OCI-LY3 (cell line): ENCODE results near the gene MRNIP.

Experiments
- H2AFZ ChIP-seq: fragments of 200-600, 300-600 bp; shearing (Covaris generic); 2 replicates; pipeline ENCODE4 v1.6.0; 2014; ENCODE audit warnings: antibody characterized with exemption, low read depth, low read length
- H3K27ac ChIP-seq: fragments of 200-600, 300-600 bp; sonication (generic); 2 replicates; pipeline ENCODE4 v1.5.1; 2014; ENCODE audit warnings: mild to moderate bottlenecking, low read length, moderate library complexity, mixed read lengths
- H3K27me3 ChIP-seq: fragments of 200-600, 300-600 bp; sonication (generic); 2 replicates; pipeline ENCODE4 v1.6.1; 2014; ENCODE audit warnings: low read depth, low read length, mixed read lengths
- H3K36me3 ChIP-seq: fragments of 200-600, 300-600 bp; sonication (generic); replicated peaks from 2 replicates; pipeline ENCODE3; 2014; ENCODE audit warnings: low read depth, low read length, mixed read lengths
- H3K4me1 ChIP-seq: fragments of 300-600, 200-600 bp; sonication (generic); 2 replicates; pipeline ENCODE4 v1.6.1; 2014; ENCODE audit warnings: low read length, mixed read lengths
- H3K4me2 ChIP-seq: fragments of 200-600, 300-600 bp; sonication (generic); 2 replicates; pipeline ENCODE4 v1.6.1; 2014; ENCODE audit warnings: low read length, mixed read lengths
- H3K4me3 ChIP-seq: fragments of 300-600, 200-600 bp; sonication (generic); 2 replicates; pipeline ENCODE4 v1.5.1; 2014; ENCODE audit warnings: antibody characterized with exemption, mild to moderate bottlenecking, low read length, moderate library complexity
- H3K79me2 ChIP-seq: fragments of 300-600, 200-600 bp; shearing (Covaris generic); 2 replicates; pipeline ENCODE4 v1.6.1; 2014; ENCODE audit warnings: mild to moderate bottlenecking, low read length, mixed read lengths
- H3K9ac ChIP-seq: fragments of 300-600, 200-600 bp; shearing (Covaris generic); 2 replicates; pipeline ENCODE4 v1.6.0; 2014; ENCODE audit warnings: mild to moderate bottlenecking, low read length, moderate library complexity
- H3K9me3 ChIP-seq: fragments of 200-600, 300-600 bp; shearing (Covaris generic); 2 replicates; pipeline ENCODE4 v1.6.1; 2014; ENCODE audit warnings: low read length, mixed read lengths; ENCODE audit not compliant: insufficient read depth
- H4K20me1 ChIP-seq: fragments of 200-600, 300-600 bp; sonication (generic); 2 replicates; pipeline ENCODE4 v1.6.1; 2016; ENCODE audit warnings: low read length, mixed read lengths; ENCODE audit not compliant: insufficient read depth
- EZH2phosphoT487 ChIP-seq: fragments of 200-600 bp; shearing (Covaris generic); IDR thresholded peaks from 2 replicates; pipeline ENCODE4 v1.6.1; 2018; ENCODE audit warnings: antibody characterized with exemption, mixed run types, low read depth
- TF ChIP-seq, protein P1 (sequence below): fragments of 200-600, 300-600 bp; sonication (generic); IDR thresholded peaks from 2 replicates; pipeline ENCODE4 v1.5.1; 2014; ENCODE audit warnings: antibody characterized with exemption, low read length, low read depth

The MRNIP gene

GRCh38 chr5:179827680-179828079 lies 30.9 kb downstream of the MRNIP start:
- Histone ChIP-seq H3K4me2 (no peak overlapping the region), H3K9me3 (no peaks in the 10 kb centered on the region), H3K79me2 (peaks cover 54% of the 10 kb centered on the region), H3K27ac (no peak overlapping the region), H3K4me3 (no peak overlapping the region), H3K27me3 (no peaks in the 10 kb centered on the region), H3K4me1 (no peaks in the 10 kb centered on the region), H4K20me1 (peaks cover 47% of the 10 kb centered on the region), H3K36me3 (peaks cover 80% of the 10 kb centered on the region), H3K9ac (no peak overlapping the region), H2AFZ (no peak overlapping the region)
- TF ChIP-seq, protein P1, sequence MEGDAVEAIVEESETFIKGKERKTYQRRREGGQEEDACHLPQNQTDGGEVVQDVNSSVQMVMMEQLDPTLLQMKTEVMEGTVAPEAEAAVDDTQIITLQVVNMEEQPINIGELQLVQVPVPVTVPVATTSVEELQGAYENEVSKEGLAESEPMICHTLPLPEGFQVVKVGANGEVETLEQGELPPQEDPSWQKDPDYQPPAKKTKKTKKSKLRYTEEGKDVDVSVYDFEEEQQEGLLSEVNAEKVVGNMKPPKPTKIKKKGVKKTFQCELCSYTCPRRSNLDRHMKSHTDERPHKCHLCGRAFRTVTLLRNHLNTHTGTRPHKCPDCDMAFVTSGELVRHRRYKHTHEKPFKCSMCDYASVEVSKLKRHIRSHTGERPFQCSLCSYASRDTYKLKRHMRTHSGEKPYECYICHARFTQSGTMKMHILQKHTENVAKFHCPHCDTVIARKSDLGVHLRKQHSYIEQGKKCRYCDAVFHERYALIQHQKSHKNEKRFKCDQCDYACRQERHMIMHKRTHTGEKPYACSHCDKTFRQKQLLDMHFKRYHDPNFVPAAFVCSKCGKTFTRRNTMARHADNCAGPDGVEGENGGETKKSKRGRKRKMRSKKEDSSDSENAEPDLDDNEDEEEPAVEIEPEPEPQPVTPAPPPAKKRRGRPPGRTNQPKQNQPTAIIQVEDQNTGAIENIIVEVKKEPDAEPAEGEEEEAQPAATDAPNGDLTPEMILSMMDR = no peak
- no peak for TF ChIP-seq EZH2phosphoT487

GRCh38 chr5:179825655-179826182 lies 32.9 kb downstream of the MRNIP start:
- Histone ChIP-seq H3K79me2 (peaks cover 67% of the 10 kb centered on the region), H3K36me3 (peaks cover 76% of the 10 kb centered on the region)

DNA sequence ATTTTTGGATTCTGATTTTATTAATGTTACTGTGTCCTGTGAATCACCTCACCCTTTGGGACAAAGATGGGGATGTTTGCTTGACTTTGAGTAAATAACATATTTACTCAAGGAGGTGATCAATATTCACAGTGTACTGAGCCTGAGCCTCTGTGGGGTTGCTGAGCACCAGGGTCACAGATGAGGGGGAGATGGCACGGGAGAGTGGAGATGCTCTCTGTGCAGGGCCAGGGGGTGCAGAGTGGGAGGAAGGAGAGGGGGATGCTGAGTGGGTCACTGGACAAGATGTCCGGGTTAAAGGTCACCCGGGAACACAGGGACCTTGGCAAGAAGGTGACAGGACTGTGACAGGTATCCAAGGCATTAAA lies 33.9 kb downstream of the MRNIP start:
- H3K4me1 ChIP-seq = peaks cover 17% of the 10 kb centered on the region
- no peaks in the 10 kb centered on the region for H3K9me3 ChIP-seq
- TF ChIP-seq, protein P1 = no peak
- TF ChIP-seq EZH2phosphoT487 = no peak
- H3K9ac ChIP-seq = no peak overlapping the region
- H2AFZ ChIP-seq = no peak overlapping the region
- H4K20me1 ChIP-seq = peaks cover 57% of the 10 kb centered on the region
- H3K27me3 ChIP-seq = no peaks in the 10 kb centered on the region
- no peak overlapping the region for H3K4me2 ChIP-seq
- H3K4me3 ChIP-seq = no peak overlapping the region
- H3K27ac ChIP-seq = no peak overlapping the region
- peaks cover 67% of the 10 kb centered on the region for H3K36me3 ChIP-seq
- peaks cover 73% of the 10 kb centered on the region for H3K79me2 ChIP-seq

More at GRCh38 chr5:179825655-179826182, 32.9 kb downstream of the MRNIP start:
- TF ChIP-seq, protein P1 = no peak
- no peak for TF ChIP-seq EZH2phosphoT487
- Histone ChIP-seq H3K9ac (no peak overlapping the region), H3K4me3 (no peak overlapping the region), H3K27me3 (no peaks in the 10 kb centered on the region), H3K4me1 (peaks cover 9% of the 10 kb centered on the region), H3K9me3 (no peaks in the 10 kb centered on the region), H3K4me2 (no peak overlapping the region), H4K20me1 (peaks cover 57% of the 10 kb centered on the region), H3K27ac (no peak overlapping the region), H2AFZ (no peak overlapping the region)

DNA sequence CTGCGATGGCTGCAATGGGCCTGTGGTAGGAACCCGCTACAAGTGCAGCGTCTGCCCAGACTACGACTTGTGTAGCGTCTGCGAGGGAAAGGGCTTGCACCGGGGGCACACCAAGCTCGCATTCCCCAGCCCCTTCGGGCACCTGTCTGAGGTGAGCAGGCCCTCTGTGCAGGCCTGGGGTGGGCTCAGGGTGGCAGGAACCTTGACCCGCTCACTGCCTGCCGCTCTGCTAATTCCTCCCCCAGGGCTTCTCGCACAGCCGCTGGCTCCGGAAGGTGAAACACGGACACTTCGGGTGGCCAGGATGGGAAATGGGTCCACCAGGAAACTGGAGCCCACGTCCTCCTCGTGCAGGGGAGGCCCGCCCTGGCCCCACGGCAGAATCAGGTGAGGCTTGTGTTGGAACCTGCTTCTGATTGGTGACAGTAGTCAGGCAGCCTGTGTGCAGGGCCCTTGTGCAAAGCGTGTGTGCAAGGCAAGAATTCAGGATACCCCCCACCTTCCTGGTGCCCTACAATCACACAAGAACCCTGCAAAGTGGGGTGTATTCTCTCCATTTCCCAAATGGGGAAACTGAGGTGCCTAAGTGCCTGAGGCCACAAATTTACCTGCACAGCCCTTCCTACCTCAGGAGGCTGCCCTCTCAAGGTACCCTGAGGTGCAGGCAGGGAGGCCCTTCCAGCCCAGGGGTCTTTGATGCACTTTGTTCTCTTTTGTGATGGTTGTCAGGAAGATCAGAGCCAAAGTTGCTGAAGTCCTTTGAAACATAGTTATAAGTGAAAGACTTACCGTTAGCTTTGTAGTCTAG lies 34.5 kb downstream of the MRNIP start:
- H3K4me1 ChIP-seq = peaks cover 23% of the 10 kb centered on the region
- no peak overlapping the region for H2AFZ ChIP-seq
- peaks cover 71% of the 10 kb centered on the region for H3K79me2 ChIP-seq
- peaks cover 61% of the 10 kb centered on the region for H3K36me3 ChIP-seq
- no peaks in the 10 kb centered on the region for H3K27me3 ChIP-seq
- peaks cover 55% of the 10 kb centered on the region for H4K20me1 ChIP-seq
- H3K4me3 ChIP-seq = no peak overlapping the region
- H3K9ac ChIP-seq = no peak overlapping the region
- no peaks in the 10 kb centered on the region for H3K9me3 ChIP-seq
- H3K27ac ChIP-seq = no peak overlapping the region
- no peak overlapping the region for H3K4me2 ChIP-seq
- TF ChIP-seq, protein P1 = no peak
- TF ChIP-seq EZH2phosphoT487 = no peak
